ENCODE data around the gene BNIP2.
"Not testable (repeated sequence)": the region's sequence is repeated elsewhere in the genome, so short reads cannot be mapped to it uniquely, and the experiment has no call there.

The BNIP2 gene, protein sequence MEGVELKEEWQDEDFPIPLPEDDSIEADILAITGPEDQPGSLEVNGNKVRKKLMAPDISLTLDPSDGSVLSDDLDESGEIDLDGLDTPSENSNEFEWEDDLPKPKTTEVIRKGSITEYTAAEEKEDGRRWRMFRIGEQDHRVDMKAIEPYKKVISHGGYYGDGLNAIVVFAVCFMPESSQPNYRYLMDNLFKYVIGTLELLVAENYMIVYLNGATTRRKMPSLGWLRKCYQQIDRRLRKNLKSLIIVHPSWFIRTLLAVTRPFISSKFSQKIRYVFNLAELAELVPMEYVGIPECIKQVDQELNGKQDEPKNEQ

DNA sequence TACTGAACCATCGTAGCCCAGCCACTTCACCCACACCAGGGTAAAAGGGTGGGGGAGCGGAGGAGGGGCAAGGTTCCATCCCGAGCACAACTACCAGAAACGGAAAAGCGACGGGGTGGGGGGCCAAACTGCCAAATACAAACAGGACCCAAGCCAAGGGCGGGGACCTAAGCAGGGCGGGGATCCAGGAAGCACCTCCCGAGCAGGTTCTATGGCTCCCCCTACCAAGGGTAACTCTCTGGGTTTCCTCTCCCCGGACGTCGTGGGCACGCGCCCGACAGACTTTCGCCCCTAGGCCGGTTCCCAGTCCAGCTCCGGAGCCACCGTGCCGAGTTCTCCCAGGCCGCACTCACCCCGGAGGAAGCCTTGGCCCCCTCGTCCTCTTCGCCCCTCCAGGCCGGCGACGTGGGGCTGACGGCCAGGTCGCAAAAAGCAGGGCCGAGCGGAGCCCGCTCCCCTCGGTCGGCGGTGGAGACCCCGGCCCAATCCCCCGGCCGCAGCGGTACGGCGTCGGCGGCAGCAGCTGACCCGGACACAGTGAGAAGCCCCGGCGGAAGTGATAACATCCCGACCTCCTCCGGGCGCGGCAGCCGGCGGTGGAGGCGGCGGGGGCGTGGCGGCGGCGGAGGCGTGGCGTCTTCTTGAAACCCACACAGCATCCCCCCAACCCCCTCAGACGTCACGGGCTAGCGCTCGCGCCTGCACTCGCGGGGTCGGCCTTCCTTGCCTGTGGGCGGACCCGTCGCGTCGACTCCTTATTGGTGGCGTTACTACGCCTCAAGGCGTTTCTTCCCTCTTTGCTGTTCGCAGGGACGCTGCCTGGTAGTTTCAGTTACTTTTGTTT is at the start of gene BNIP2:
Gene BNIP2 (minus strand): TSS at position 539 of the 844 bp plus-strand sequence. CDS start 6,863 bp downstream, outside the sequence.
- peak; percentile 99 for DNase-seq

DNA sequence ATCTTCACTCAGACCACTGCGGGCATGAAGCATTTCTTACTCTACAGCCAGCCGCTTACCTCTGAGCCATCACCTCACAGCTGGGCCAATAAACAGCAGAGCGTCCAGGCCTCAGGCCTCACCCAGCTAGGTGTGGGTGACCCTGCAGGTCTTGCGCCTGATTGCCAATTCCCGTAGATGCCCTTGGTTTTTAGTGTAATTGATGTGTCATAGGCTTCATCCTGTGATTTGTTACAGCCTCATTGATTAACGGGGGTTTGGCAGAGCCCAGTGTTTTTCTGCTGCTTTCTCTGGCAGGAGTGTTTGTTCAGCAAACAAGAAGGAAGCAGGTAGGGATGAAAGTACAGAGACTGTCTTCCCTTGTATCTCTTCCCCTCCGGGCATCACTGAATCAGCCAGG is 49.6 kb upstream of the BNIP2 start:
- no peak for DNase-seq

DNA sequence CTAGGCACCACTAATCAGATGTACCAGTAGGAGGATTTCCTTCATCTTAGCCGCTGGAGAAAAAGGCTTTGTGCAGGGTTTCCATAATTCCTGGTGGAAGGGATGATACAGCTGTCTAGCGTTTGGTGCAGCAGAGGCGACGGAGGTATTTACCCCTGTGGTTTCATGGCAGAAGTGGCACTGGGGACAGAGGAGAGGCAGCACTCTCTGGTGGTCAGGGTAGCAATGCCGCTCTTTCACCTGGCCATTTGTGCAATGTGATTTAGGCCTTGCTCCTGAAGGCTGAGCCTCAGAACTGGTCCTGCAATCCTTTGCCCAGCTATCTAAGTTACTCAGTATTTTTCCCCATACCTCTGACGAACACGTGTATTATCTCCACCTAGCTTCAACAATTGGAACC is 47.1 kb upstream of the BNIP2 start:
- DNase-seq, result no peak

- no peak for DNase-seq
Observed at GRCh38 chr15:59725151-59725486, 36.0 kb upstream of the BNIP2 start.

DNA sequence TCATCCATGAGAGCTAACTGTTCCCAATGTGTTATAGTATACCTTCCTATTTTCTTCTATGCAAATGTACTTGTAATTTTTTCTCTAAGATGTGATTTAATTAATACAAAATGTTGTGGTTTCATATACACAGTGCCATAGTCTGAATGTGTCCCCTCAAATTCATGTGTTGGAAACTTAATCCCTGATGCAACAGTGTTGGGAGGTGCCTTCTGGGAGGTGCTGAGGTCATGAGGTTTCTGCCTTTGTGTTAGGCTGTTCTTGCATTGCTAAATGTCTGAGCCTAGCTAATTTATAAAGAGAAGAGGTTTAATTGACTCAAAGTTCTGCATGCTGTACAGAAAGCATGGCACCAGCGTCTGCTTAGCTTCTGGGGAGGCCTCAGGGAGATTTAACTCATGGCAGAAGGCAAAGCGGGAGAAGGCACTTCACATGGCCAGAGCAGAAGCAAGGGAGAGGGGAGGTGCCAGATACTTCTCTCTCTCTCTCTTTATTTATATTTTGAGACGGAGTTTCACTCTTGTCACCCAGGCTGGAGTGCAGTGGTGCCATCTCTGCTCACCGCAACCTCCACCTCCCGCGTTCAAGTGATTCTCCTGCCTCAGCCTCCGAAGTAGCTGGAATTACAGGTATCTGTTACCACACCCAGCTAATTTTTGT is 34.7 kb upstream of the BNIP2 start:
- no peak for DNase-seq

GRCh38 chr15:59722476-59722875 is 33.4 kb upstream of the BNIP2 start:
- no peak for DNase-seq

DNA sequence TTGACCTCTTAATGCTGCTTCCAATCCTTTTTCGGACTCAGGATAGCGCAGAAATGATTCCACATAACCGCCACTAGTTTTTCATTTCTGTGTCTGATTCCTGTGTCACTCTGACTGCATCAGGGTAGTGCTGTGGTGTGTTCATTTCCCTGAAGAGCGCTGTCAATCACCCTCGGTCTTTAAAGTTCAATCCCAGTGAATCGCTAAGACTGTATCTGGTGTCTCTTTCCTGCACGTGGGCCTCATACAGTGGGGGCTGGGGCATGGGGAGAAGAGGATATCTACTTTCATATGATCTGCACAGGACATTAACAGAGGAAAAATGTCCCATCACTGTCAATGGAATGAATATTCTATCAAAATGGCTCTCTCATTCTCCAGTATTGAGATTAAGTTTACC is 32.9 kb upstream of the BNIP2 start:
- no peak for DNase-seq

- DNase-seq, result no peak
Observed at GRCh38 chr15:59721411-59721810, 32.3 kb upstream of the BNIP2 start.

DNA sequence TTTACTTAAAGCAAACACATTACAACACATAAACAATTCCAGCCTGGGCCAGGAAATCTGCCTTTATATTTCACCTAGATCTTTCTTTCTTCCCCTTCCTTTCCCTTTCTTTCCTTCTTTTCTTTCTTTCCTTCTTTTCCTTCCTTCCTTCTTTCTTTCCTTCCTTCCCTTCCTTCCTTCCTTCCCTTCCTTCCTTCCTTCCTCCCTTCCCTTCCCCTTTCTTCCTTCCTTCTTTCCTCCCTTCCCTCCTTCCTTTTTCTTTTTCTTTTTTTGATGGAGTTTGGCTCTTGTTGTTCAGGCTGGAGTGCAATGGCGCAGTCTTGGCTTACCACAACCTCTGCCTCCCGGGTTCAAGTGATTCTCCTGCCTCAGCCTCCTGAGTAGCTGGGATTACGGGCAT is 24.1 kb upstream of the BNIP2 start:
- DNase-seq, result no peak

DNA sequence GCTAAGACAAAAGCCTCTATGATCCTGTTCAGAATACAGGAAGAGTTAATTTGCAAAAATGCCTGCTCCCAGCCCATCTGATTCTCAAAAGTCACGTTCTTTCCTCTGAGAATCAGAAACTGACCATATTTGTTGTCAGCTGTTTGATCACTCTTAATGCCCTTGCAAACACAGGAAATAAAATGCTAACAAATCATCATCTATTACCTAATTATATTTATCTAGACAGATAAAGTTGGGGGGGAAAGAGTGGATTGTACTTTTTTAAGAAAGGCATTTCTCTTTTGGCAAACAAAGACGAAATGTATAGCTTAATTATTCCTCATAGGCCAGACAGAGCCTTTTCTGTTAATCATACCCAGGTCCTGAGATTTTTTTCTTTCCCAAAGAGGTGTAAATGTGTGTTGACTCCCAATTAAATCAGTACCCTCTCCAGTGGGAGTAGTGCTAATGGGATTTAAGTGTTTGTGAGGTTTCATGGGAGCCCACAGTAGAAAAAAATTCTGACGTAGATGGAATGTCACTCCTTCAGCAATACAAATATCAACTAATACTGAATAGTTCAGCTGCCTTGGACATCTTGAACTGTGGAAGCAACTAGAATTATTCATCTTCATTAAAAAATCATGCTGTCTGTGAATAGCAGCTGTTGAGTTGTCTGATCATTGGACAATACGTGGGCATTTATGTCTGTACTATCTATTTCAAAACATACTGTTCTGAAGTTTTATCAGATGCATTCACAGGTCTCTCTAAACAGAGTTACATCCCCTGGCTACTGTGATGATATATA is 22.5 kb upstream of the BNIP2 start:
- DNase-seq, result no peak

GRCh38 chr15:59707619-59708018 is 18.5 kb upstream of the BNIP2 start:
- DNase-seq, result no peak

- DNase-seq, result no peak
Observed at GRCh38 chr15:59703979-59704796, 15.1 kb upstream of the BNIP2 start.

DNA sequence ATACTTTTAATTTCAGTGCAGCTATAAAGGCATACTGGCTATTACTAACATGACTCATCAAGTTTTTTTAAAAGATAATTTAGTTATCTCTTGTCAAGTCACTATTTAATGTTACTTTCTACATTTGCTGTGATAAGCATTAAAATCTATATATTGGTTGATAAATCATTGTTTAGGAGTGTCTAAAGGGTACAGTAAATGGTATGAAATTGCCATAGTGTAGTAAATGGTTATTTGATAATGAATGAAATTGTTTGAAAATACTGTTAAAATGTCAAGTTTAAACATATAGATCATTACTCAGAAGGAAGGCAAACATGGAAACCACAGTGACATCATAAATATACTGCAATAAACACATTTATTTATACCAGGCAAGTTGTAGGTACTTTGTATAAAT is 13.2 kb upstream of the BNIP2 start:
- DNase-seq, result no peak

DNA sequence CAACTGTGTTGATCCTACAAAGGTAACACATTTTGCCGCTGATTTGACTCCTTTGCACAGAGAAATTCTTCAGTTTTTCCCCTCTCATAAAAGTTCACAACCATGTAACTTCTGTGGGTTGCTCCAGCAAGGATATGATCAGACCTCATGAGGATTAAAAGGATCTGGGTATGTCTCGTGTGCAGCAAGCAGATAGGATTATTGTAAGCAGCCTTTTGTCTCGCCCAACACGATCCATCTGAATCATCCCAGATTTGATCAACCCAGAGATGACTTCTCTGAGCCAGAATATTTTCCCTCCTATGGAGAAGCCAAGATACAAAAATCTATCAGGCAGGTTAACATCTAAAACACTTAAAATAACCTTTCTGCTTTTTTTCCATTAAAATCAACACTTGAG is 12.8 kb upstream of the BNIP2 start:
- DNase-seq, result no peak

DNA sequence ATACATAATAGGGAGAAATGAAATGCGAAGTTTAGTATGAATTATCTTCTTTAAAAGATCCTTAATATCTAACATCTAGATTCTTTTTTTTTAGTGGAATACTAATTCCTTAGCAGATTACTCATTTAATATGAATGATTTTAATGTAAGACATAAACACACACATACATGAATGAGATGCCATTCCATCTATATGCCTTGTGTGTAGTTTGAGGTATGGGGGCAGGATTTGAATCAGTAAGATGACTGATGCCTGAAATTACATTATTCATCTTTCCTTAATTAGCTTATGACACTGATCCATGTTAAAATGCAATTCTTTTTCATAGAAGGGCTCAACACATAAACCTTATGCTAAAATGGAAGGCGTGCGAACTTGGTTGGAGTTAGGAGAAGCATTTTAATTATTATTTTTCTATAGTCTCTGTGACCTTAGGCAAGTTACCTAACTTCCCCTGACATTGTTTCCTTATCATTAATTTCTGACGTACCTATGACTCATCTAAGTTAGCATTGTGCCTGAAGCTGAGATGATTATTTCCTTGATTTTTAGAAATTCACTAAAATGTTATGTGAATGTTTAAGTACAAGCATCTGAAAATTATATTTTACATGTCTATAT is 10.8 kb upstream of the BNIP2 start:
- DNase-seq, result no peak

- not testable (repeated sequence) for DNase-seq
Observed at GRCh38 chr15:59698065-59698464, 8.9 kb upstream of the BNIP2 start.

DNA sequence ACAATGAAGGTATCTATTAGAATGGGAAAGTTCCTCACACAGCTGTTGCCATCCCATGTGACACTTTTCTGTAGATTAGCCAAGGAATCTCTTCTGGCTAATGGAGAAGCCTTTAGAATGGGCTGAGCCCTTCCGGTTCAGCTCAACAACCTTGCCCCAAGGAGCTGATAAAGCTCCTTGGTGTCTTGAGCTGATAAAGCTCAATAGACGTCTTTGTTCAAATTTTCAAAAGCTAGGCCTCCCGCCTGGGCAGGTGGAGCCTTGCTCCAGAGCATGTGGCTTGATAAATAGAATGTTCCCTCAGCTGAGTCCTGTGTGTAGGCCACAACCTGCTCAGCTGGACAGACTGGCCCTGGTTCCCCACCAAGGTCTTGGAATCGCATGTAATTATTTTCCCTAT is 7.2 kb upstream of the BNIP2 start:
- DNase-seq, result no peak

DNA sequence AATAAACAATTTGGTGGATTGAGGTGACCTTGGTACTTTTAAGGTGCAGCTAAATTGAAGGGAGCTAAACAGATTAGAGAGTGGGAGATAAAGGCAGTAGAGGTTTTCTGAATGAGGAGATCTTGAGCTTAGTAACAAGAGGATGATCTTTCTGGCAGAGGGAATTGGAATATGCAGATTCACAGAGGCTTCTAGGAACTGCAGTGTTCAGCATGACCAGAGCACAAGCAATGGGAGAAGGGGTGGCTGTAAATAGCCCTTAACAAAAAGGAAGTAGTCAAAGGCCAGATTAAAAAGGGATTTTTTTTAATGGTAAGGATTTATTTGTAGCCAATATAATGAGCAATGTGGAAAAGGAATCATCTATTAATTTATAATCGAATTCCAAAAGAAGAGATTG is 5.7 kb upstream of the BNIP2 start:
- no peak for DNase-seq

DNA sequence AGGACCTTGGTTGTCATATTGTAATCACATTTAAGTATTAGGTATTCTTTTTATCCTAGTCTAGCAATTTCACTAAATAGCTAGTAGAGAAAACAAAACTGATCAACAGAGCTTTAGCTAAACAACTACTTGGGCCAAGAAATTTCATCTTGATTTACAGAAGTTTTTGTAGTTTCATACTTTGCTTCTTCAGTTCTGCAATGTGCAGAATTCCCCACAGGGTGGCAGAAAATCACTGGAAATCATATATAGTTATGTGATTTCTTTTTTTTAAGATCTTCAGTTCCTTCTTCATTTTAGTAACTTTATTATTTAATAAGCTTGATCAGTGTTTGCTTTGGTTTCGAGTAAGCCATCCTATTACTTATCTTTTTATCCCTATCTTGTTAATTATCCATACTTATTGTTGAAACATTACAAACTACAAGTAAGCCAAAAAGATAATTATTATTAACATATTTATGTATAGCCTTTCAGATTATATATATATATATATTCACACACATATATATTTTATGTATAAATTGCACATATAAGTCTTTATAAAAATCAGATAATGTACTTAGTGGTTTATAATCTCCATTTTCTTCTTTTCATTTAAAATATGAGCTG is 2.2 kb upstream of the BNIP2 start:
- DNase-seq, result peak; percentile 71

GRCh38 chr15:59689626-59690236 is 611 bp upstream of the BNIP2 start:
- peak; percentile 89 for DNase-seq

DNA sequence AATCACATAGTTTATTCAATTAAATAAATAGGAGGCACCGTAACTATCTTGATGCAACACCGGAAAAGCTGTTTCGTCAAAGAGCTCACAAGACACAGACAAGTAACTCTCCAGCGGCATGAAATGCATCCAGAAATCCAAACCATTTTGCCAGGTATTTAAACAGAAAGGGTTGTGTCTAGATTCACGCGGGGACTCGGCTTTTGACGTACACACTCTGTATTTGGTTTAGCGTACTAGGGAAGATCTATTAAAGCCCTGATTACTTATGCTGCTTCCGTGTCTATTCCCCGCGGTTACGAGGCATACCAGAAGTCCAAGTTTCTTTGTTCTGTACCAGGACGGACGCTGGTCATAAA is 718 bp downstream of the BNIP2 start:
- peak; percentile 52 for DNase-seq

Data from RPMI8226 (cell line).